ENCODE measurements around the gene CASK. TPM values are rescaled to one million over a fixed set of nuclear protein-coding genes. Genes with fewer than 3 reads are reported as not detected.
A peak's percentile ranks its signal among the peaks of the same experiment; 100 is the strongest.

The CASK gene
- total and polyA plus RNA-seq, 8 donors, result 4.7 to 42.5 (median 22.9) TPM

GRCh38 chrX:41923978-41924683 is 777 bp upstream of the CASK start:
- H3K9me3 ChIP-seq, result no peaks in the 10 kb centered on the region
- TF ChIP-seq CTCF (IDR thresholded peaks at IDR 0.05), result no peak
- peak overlapping the region; percentile 33 to 52 (median 46) for H3K4me3 ChIP-seq
- intact Hi-C loops (cut with DNase I), result no loop called here
- 1 to 24% methylated on average over 16 of the region's 16 CpGs for WGBS, 2 donors
- H3K27me3 ChIP-seq, result no peaks in the 10 kb centered on the region
- DNase-seq (peak in 3 of 6 donors; percentile 9 to 35 (median 26)), FAIRE-seq (no peak), ATAC-seq (peak; percentile 36 to 53 (median 41))
- no peaks in the 10 kb centered on the region for H3K36me3 ChIP-seq
- H3K4me1 ChIP-seq, result peaks cover 0 to 3% (median 0%) of the 10 kb centered on the region in 3 donors
- peak overlapping the region; percentile 58 to 81 (median 74) for H3K27ac ChIP-seq

- Histone ChIP-seq H3K27me3 (no peaks in the 10 kb centered on the region), H3K4me1 (peaks cover 0 to 3% (median 0%) of the 10 kb centered on the region in 3 donors), H3K4me3 (peak overlapping the region; percentile 27 to 52 (median 46)), H3K9me3 (no peaks in the 10 kb centered on the region), H3K27ac (peak overlapping the region in 2 of 4 donors; percentile 57 to 77), H3K36me3 (no peaks in the 10 kb centered on the region)
- FAIRE-seq (no peak), ATAC-seq (peak in 3 of 4 donors; percentile 1 to 24 (median 9)), DNase-seq (peak; percentile 7 to 71 (median 39))
- intact Hi-C loops (cut with DNase I), result no loop called here
- TF ChIP-seq CTCF (IDR thresholded peaks at IDR 0.05), result no peak
- WGBS, 2 donors, result 0 to 32% methylated on average over 38 to 46 of the region's 48 CpGs
These were observed 763 bp downstream of the CASK start for GRCh38 chrX:41922431-41923151.

- H3K27me3 ChIP-seq, result no peaks in the 10 kb centered on the region
- intact Hi-C loops (cut with DNase I), result no loop called here
- H3K36me3 ChIP-seq, result no peaks in the 10 kb centered on the region
- no peak for TF ChIP-seq CTCF (IDR thresholded peaks at IDR 0.05)
- peak overlapping the region; percentile 27 to 52 (median 46) for H3K4me3 ChIP-seq
- WGBS, 2 donors, result 0 to 28% methylated on average over 13 of the region's 13 CpGs
- FAIRE-seq, result no peak
- no peak for ATAC-seq
- DNase-seq, result no peak
- H3K9me3 ChIP-seq, result no peaks in the 10 kb centered on the region
- H3K4me1 ChIP-seq, result peaks cover 0 to 5% (median 0%) of the 10 kb centered on the region in 3 donors
- peak overlapping the region in 2 of 4 donors; percentile 57 to 77 for H3K27ac ChIP-seq
These were observed 1.6 kb downstream of the CASK start for GRCh38 chrX:41921492-41922430.

- FAIRE-seq, result peak; percentile 5
- H3K27me3 ChIP-seq, result no peaks in the 10 kb centered on the region
- TF ChIP-seq CTCF (IDR thresholded peaks at IDR 0.05), result no peak
- H3K9me3 ChIP-seq, result no peaks in the 10 kb centered on the region
- no peak for ATAC-seq
- 81 to 94% methylated on average over 2 of the region's 2 CpGs for WGBS, 2 donors
- no peaks in the 10 kb centered on the region for H3K36me3 ChIP-seq
- peaks cover 0 to 7% (median 0%) of the 10 kb centered on the region in 3 donors for H3K4me1 ChIP-seq
- intact Hi-C loops (cut with DNase I), result no loop called here
- no peak overlapping the region for H3K27ac ChIP-seq
- no peak overlapping the region for H3K4me3 ChIP-seq
- no peak for DNase-seq
These were observed 3.5 kb downstream of the CASK start for GRCh38 chrX:41919870-41920269.
